Memory B cell (primary cell): ENCODE data around the gene TLR9.

Experiments
- ATAC-seq: fragments of 150-1000 bp; cut with Tn5 transposase; 2 replicates; pipeline ENCODE4 v1.10.0; 2021; ENCODE audit warnings: low read depth, mild to moderate bottlenecking, moderate library complexity
- DNase-seq, 2 donors: peaks; one replicate each; pipeline ENCODE4 v3.0.0; 2022; ENCODE audit warnings: low spot score in 2 of 2
- H3K27ac Mint-ChIP-seq: one replicate; pipeline ENCODE4 v1.8.0; 2022; ENCODE audit warnings: mild to moderate bottlenecking, moderate library complexity, mixed read lengths
- H3K27me3 Mint-ChIP-seq: one replicate; pipeline ENCODE4 v1.8.0; 2022; ENCODE audit warnings: mixed read lengths
- H3K36me3 Mint-ChIP-seq: one replicate; pipeline ENCODE4 v1.8.0; 2022; ENCODE audit warnings: mild to moderate bottlenecking, mixed read lengths
- H3K4me1 Mint-ChIP-seq: one replicate; pipeline ENCODE4 v1.8.0; 2022; ENCODE audit warnings: mixed read lengths
- H3K4me3 Mint-ChIP-seq: one replicate; pipeline ENCODE4 v1.8.0; 2022; ENCODE audit warnings: mild to moderate bottlenecking, moderate library complexity, mixed read lengths
- H3K9me3 Mint-ChIP-seq: one replicate; pipeline ENCODE4 v1.8.0; 2022; ENCODE audit warnings: mixed read lengths

Gene TLR9

GRCh38 chr3:52176951-52177700, 48.3 kb downstream of the TLR9 start:
- no peaks in the 10 kb centered on the region for H3K27me3 Mint-ChIP-seq
- no peak overlapping the region for H3K27ac Mint-ChIP-seq
- H3K4me1 Mint-ChIP-seq: peaks cover 6% of the 10 kb centered on the region
- H3K36me3 Mint-ChIP-seq: no peaks in the 10 kb centered on the region
- no peaks in the 10 kb centered on the region for H3K9me3 Mint-ChIP-seq
- no peak overlapping the region for H3K4me3 Mint-ChIP-seq
- DNase-seq (no peak), ATAC-seq (no peak)

GRCh38 chr3:52176180-52176752, 49.2 kb downstream of the TLR9 start:
- H3K27ac Mint-ChIP-seq: no peak overlapping the region
- no peaks in the 10 kb centered on the region for H3K36me3 Mint-ChIP-seq
- no peak for ATAC-seq
- no peaks in the 10 kb centered on the region for H3K9me3 Mint-ChIP-seq
- no peaks in the 10 kb centered on the region for H3K27me3 Mint-ChIP-seq
- H3K4me1 Mint-ChIP-seq: peaks cover 6% of the 10 kb centered on the region
- no peak overlapping the region for H3K4me3 Mint-ChIP-seq
- no peak for DNase-seq

GRCh38 chr3:52175416-52176179, 49.8 kb downstream of the TLR9 start:
- Mint-ChIP-seq H3K4me3 (no peak overlapping the region), H3K27ac (no peak overlapping the region), H3K9me3 (no peaks in the 10 kb centered on the region), H3K27me3 (no peaks in the 10 kb centered on the region), H3K36me3 (no peaks in the 10 kb centered on the region), H3K4me1 (peaks cover 6% of the 10 kb centered on the region)
- ATAC-seq (no peak), DNase-seq (no peak)

- no peak for ATAC-seq
- Mint-ChIP-seq H3K27me3 (no peaks in the 10 kb centered on the region), H3K4me3 (no peak overlapping the region), H3K36me3 (no peaks in the 10 kb centered on the region), H3K4me1 (no peaks in the 10 kb centered on the region), H3K9me3 (no peaks in the 10 kb centered on the region), H3K27ac (no peak overlapping the region)
- DNase-seq: no peak
Observed at GRCh38 chr3:52174896-52175295, 50.5 kb downstream of the TLR9 start.

- Mint-ChIP-seq H3K27ac (no peak overlapping the region), H3K36me3 (no peaks in the 10 kb centered on the region), H3K27me3 (no peaks in the 10 kb centered on the region), H3K4me1 (no peaks in the 10 kb centered on the region), H3K4me3 (no peak overlapping the region), H3K9me3 (no peaks in the 10 kb centered on the region)
- DNase-seq: no peak
- no peak for ATAC-seq
Observed at GRCh38 chr3:52173101-52173500, 52.3 kb downstream of the TLR9 start.

- Mint-ChIP-seq H3K4me3 (no peak overlapping the region), H3K36me3 (no peaks in the 10 kb centered on the region), H3K27ac (no peak overlapping the region), H3K9me3 (no peaks in the 10 kb centered on the region), H3K4me1 (no peaks in the 10 kb centered on the region), H3K27me3 (no peaks in the 10 kb centered on the region)
- ATAC-seq (no peak), DNase-seq (no peak)
Observed at GRCh38 chr3:52172262-52172757, 53.1 kb downstream of the TLR9 start.

GRCh38 chr3:52171514-52172261, 53.8 kb downstream of the TLR9 start:
- no peak for ATAC-seq
- Mint-ChIP-seq H3K27me3 (no peaks in the 10 kb centered on the region), H3K27ac (no peak overlapping the region), H3K36me3 (no peaks in the 10 kb centered on the region), H3K4me3 (no peak overlapping the region), H3K4me1 (no peaks in the 10 kb centered on the region), H3K9me3 (no peaks in the 10 kb centered on the region)
- DNase-seq: no peak
